Panc1 (cell line): Measurements from ENCODE around the gene THBS1. TPM values are rescaled to one million over a fixed set of nuclear protein-coding genes. Genes with fewer than 3 reads are reported as not detected.

Source experiments
- ATAC-seq: fragments of 200-7000 bp; cut with Tn5 transposase; 2 replicates; pipeline ENCODE4 v1.9.1; 2020; ENCODE audit warnings: mild to moderate bottlenecking, moderate library complexity
- BruUV-seq: library from RNA; stranded (reverse); fragments of 400-500 nt; replicated peaks from 2 replicates; lab custom pipeline; 2021; lab: Mats Ljungman, UMichigan
- CTCF ChIA-PET: fragments of 300-600 bp; sonication (Branson Sonifier 250); formaldehyde crosslinking; loops from one replicate; lab custom pipeline; 2022; ENCODE audit warnings: antibody characterized with exemption; lab: Charles Lee
- POLR2A ChIA-PET: fragments of 300-600 bp; sonication (Branson Sonifier 250); formaldehyde crosslinking; loops from one replicate; lab custom pipeline; 2022; ENCODE audit warnings: antibody characterized with exemption; lab: Charles Lee
- DNase-seq: peaks from one replicate; pipeline ENCODE4 v3.0.0-alpha.2; 2010; ENCODE audit warnings: low read depth, low spot score
- H3K27ac ChIP-seq: 2 replicates; pipeline ENCODE4 v1.5.1; 2011; ENCODE audit warnings: mild to moderate bottlenecking, low read length, inconsistent platforms
- H3K27me3 ChIP-seq: fragments of 200-500 bp; sonication (Bioruptor generic); 2 replicates; pipeline ENCODE4 v1.6.0; 2014; ENCODE audit warnings: low read length, inconsistent platforms; ENCODE audit not compliant: control insufficient read depth, insufficient read depth
- H3K36me3 ChIP-seq: fragments of 200-500 bp; sonication (Bioruptor generic); 2 replicates; pipeline ENCODE4 v1.5.1; 2014; ENCODE audit warnings: inconsistent platforms, mild to moderate bottlenecking, low read length, moderate library complexity; ENCODE audit not compliant: control insufficient read depth, insufficient read depth
- H3K4me1 ChIP-seq: 2 replicates; pipeline ENCODE4 v1.5.1; 2011; ENCODE audit warnings: inconsistent platforms, mild to moderate bottlenecking, low read length, moderate library complexity; ENCODE audit not compliant: control insufficient read depth, insufficient read depth
- H3K4me3 ChIP-seq, 2 experiments: 2 replicates each; pipeline ENCODE4 v1.5.1; 2011 to 2012; ENCODE audit warnings: low read depth in 2 of 2, low read length in 2 of 2, mild to moderate bottlenecking in 2 of 2, inconsistent platforms in 1 of 2, moderate library complexity in 1 of 2
- H3K9me3 ChIP-seq: fragments of 200-500 bp; sonication (Bioruptor generic); 2 replicates; pipeline ENCODE4 v1.5.1; 2014; ENCODE audit warnings: low read depth, mild to moderate bottlenecking, inconsistent platforms, low read length, moderate library complexity; ENCODE audit not compliant: control insufficient read depth, insufficient read depth
- POLR2AphosphoS5 ChIP-seq: IDR thresholded peaks from 2 replicates; pipeline ENCODE4 v1.6.1; 2012; ENCODE audit warnings: mild to moderate bottlenecking, low read depth, low read length, moderate library complexity
- SIN3A ChIP-seq: IDR thresholded peaks from 2 replicates; pipeline ENCODE4 v1.6.1; 2012; ENCODE audit warnings: low read depth, mild to moderate bottlenecking, low read length, moderate library complexity, borderline replicate concordance; ENCODE audit not compliant: insufficient read depth
- TCF7L2 ChIP-seq: IDR thresholded peaks from 2 replicates; pipeline ENCODE4 v1.6.1; 2011; ENCODE audit warnings: mild to moderate bottlenecking, low read depth, low read length, inconsistent platforms
- in situ Hi-C: cut with HindIII; loops from 2 replicates; pipeline ENCODE4 v1.10.0; 2016; ENCODE audit warnings: low sequenced_read_pairs, low pct_unique_long_range_greater_than_20kb
- intact Hi-C: fragments of 100-400 bp; cut with micrococcal nuclease; formaldehyde crosslinking; loops from one replicate; pipeline ENCODE4 v1.10.0; 2022; ENCODE audit not compliant: unreplicated experiment
- total RNA-seq: library from RNA; stranded (reverse); gene quantifications from one replicate; pipeline ENCODE4 v1.2.1, GENCODE V29; 2021; ENCODE audit not compliant: unreplicated experiment
- TF ChIP-seq, protein P1 (sequence below): fragments of 450-650 bp; IDR thresholded peaks from 2 replicates; pipeline ENCODE4 v1.5.1; 2017; ENCODE audit warnings: mild to moderate bottlenecking
- TF ChIP-seq, protein P2 (sequence below), 2 experiments: IDR thresholded peaks; 2 replicates each; pipeline ENCODE4 v1.6.1; 2011 to 2012; ENCODE audit warnings: low read depth in 2 of 2, control low read depth in 1 of 2, low read length in 1 of 2, mild to moderate bottlenecking in 1 of 2, moderate library complexity in 1 of 2; ENCODE audit not compliant: insufficient read depth in 1 of 2

The THBS1 gene
- total RNA-seq, 1 experiment from 2014 or later, result 61.9 TPM

DNA sequence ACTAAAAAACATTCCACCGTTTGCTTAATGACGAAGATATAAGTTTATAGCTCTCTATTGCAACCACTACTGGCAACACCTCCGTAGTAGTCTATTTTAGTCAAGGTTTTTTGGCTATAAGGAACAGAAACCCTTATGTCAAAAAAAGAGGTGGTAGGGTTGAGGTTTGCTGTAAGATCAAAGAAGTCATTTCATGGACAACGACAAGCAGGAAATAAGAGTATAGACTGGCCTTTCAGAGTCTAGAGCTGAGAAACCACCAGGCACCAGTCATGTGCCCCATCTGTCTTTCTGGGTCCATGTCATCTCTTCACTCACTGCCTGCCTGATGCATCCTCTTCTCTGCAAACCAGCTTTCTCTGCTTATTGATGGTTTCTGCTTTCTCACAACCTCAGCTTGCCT lies 42.7 kb downstream of the THBS1 start:
- Histone ChIP-seq H3K9me3 (no peaks in the 10 kb centered on the region), H3K27ac (no peak overlapping the region), H3K4me3 (no peak overlapping the region), H3K4me1 (no peaks in the 10 kb centered on the region; the same call in 1 of the 2 replicates), H3K36me3 (no peaks in the 10 kb centered on the region), H3K27me3 (no peaks in the 10 kb centered on the region)
- intact Hi-C loops (no loop called here), in situ Hi-C loops (no loop called here)
- BruUV-seq, result no TSS peak
- CTCF ChIA-PET, result interaction anchor here (0.7 kb wide), 1 partner anchor 68 kb away, joined by 3 read pairs; no protein-coding TSS in a partner anchor
- DNase-seq, result no peak
- POLR2A ChIA-PET, result no interaction called here
- ATAC-seq, result no peak
- TF ChIP-seq, protein P1, sequence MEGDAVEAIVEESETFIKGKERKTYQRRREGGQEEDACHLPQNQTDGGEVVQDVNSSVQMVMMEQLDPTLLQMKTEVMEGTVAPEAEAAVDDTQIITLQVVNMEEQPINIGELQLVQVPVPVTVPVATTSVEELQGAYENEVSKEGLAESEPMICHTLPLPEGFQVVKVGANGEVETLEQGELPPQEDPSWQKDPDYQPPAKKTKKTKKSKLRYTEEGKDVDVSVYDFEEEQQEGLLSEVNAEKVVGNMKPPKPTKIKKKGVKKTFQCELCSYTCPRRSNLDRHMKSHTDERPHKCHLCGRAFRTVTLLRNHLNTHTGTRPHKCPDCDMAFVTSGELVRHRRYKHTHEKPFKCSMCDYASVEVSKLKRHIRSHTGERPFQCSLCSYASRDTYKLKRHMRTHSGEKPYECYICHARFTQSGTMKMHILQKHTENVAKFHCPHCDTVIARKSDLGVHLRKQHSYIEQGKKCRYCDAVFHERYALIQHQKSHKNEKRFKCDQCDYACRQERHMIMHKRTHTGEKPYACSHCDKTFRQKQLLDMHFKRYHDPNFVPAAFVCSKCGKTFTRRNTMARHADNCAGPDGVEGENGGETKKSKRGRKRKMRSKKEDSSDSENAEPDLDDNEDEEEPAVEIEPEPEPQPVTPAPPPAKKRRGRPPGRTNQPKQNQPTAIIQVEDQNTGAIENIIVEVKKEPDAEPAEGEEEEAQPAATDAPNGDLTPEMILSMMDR, result no peak
- TF ChIP-seq, protein P2, sequence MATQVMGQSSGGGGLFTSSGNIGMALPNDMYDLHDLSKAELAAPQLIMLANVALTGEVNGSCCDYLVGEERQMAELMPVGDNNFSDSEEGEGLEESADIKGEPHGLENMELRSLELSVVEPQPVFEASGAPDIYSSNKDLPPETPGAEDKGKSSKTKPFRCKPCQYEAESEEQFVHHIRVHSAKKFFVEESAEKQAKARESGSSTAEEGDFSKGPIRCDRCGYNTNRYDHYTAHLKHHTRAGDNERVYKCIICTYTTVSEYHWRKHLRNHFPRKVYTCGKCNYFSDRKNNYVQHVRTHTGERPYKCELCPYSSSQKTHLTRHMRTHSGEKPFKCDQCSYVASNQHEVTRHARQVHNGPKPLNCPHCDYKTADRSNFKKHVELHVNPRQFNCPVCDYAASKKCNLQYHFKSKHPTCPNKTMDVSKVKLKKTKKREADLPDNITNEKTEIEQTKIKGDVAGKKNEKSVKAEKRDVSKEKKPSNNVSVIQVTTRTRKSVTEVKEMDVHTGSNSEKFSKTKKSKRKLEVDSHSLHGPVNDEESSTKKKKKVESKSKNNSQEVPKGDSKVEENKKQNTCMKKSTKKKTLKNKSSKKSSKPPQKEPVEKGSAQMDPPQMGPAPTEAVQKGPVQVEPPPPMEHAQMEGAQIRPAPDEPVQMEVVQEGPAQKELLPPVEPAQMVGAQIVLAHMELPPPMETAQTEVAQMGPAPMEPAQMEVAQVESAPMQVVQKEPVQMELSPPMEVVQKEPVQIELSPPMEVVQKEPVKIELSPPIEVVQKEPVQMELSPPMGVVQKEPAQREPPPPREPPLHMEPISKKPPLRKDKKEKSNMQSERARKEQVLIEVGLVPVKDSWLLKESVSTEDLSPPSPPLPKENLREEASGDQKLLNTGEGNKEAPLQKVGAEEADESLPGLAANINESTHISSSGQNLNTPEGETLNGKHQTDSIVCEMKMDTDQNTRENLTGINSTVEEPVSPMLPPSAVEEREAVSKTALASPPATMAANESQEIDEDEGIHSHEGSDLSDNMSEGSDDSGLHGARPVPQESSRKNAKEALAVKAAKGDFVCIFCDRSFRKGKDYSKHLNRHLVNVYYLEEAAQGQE (IDR thresholded peaks at IDR 0.05; ENCODE audit: insufficient read depth in 1 of 2, low read depth in 2 of 2, low read length in 1 of 2), result no peak
- TF ChIP-seq POLR2AphosphoS5, result no peak
- TF ChIP-seq SIN3A, result no peak

DNA sequence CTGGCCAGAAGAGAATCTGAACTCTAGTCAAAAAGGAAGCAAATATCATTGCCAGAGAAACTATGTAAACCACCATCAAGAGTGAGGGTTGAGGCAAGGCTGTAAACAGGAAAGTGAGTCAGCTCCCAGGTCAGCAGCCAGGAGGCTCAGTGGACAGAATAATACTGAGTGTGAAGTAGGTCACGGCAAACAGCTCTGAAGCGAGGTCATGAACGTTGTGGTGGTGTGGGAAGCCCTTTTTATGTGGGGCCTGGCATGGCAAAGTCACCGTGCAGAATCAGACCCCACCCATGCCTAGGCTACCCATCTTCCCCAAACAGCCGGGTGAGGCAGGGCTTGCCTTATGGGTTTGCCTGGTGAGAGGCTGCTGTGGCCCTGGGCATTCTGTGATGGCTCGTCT lies 43.9 kb downstream of the THBS1 start:
- intact Hi-C loops, result no loop called here
- H3K27ac ChIP-seq, result no peak overlapping the region
- TF ChIP-seq SIN3A, result no peak
- ATAC-seq (peak; percentile 87), DNase-seq (peak; percentile 33)
- no TSS peak for BruUV-seq
- H3K4me1 ChIP-seq, result no peaks in the 10 kb centered on the region; the same call in 1 of the 2 replicates
- in situ Hi-C loops, result no loop called here
- H3K4me3 ChIP-seq, result no peak overlapping the region
- no peaks in the 10 kb centered on the region for H3K27me3 ChIP-seq
- no peaks in the 10 kb centered on the region for H3K36me3 ChIP-seq
- ChIA-PET CTCF (no interaction called here), POLR2A (no interaction called here)
- H3K9me3 ChIP-seq, result no peaks in the 10 kb centered on the region

DNA sequence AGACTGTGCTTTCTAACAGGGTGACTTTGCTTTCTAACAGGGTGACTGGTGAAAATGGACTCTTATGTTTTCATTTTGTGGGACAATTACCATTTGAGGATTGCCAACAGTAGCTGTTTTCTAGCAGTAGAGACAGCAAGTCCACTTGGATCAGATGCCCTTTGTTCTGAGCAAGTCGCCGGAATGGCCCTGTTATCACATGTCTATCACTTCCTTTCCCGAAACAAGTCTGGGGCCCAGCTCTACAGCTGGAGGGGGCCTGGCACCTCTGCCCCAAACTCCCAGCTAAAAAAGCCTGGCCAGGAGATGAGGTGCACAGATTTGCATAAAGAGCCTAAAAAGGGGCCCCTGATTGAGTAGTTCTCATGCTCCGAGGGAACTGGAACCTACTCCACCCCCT lies 44.6 kb downstream of the THBS1 start:
- Histone ChIP-seq H3K4me3 (no peak overlapping the region), H3K36me3 (no peaks in the 10 kb centered on the region), H3K9me3 (no peaks in the 10 kb centered on the region), H3K4me1 (no peaks in the 10 kb centered on the region; the same call in 1 of the 2 replicates), H3K27ac (no peak overlapping the region), H3K27me3 (no peaks in the 10 kb centered on the region)
- intact Hi-C loops (no loop called here), in situ Hi-C loops (no loop called here)
- POLR2A ChIA-PET, result no interaction called here
- ATAC-seq (no peak), DNase-seq (no peak)
- TF ChIP-seq, protein P2 (IDR thresholded peaks at IDR 0.05; ENCODE audit: insufficient read depth in 1 of 2, low read depth in 2 of 2, low read length in 1 of 2), result no peak
- TF ChIP-seq, protein P1, result no peak
- TF ChIP-seq SIN3A (no peak), TCF7L2 (no peak)
- CTCF ChIA-PET, result no interaction called here
- no TSS peak for BruUV-seq
